Mesenteric fat pad (tissue), 1 donor: ENCODE measurements around the gene WRNIP1. TPM values are rescaled to one million over a fixed set of nuclear protein-coding genes. Genes with fewer than 3 reads are reported as not detected.

Experiments
- DNase-seq: peaks from one replicate; pipeline ENCODE4 v3.0.0-alpha.2; 2020; ENCODE audit warnings: low spot score
- total RNA-seq: library from RNA; stranded (reverse); fragmentation: NEBNext Ultra II Directional; extraction: Animal tissue kit (Norgen Biotek cat#: 25700); gene quantifications from one replicate; pipeline ENCODE4 v1.2.1, GENCODE V29; 2021
- donor health status: DM: yes; HTN: yes; CAD: no.

The WRNIP1 gene
- total RNA-seq, 1 donor from 2014 or later = 24.5 TPM

- no peak for DNase-seq
Observed at GRCh38 chr6:2803731-2804429, 38.7 kb downstream of the WRNIP1 start.

- DNase-seq = no peak
Observed at GRCh38 chr6:2804516-2804915, 39.3 kb downstream of the WRNIP1 start.

- DNase-seq = no peak
Observed at GRCh38 chr6:2805031-2805430, 39.8 kb downstream of the WRNIP1 start.

GRCh38 chr6:2806644-2807043 is 41.5 kb downstream of the WRNIP1 start:
- no peak for DNase-seq

GRCh38 chr6:2807342-2808090 is 42.3 kb downstream of the WRNIP1 start:
- no peak for DNase-seq

GRCh38 chr6:2809015-2809414 is 43.8 kb downstream of the WRNIP1 start:
- DNase-seq = no peak

GRCh38 chr6:2810092-2810671 is 45.0 kb downstream of the WRNIP1 start:
- DNase-seq = no peak

GRCh38 chr6:2812695-2813094 is 47.5 kb downstream of the WRNIP1 start:
- DNase-seq = no peak

GRCh38 chr6:2816158-2816557 is 51.0 kb downstream of the WRNIP1 start:
- no peak for DNase-seq

GRCh38 chr6:2817903-2818443 is 52.8 kb downstream of the WRNIP1 start:
- DNase-seq = no peak

GRCh38 chr6:2818593-2818992 is 53.4 kb downstream of the WRNIP1 start:
- no peak for DNase-seq

GRCh38 chr6:2819115-2819514 is 53.9 kb downstream of the WRNIP1 start:
- DNase-seq = no peak

- DNase-seq = no peak
Observed at GRCh38 chr6:2819978-2820377, 54.8 kb downstream of the WRNIP1 start.

- DNase-seq = no peak
Observed at GRCh38 chr6:2820415-2820814, 55.2 kb downstream of the WRNIP1 start.

- DNase-seq = no peak
Observed at GRCh38 chr6:2821554-2821953, 56.4 kb downstream of the WRNIP1 start.

GRCh38 chr6:2823104-2823850 is 58.1 kb downstream of the WRNIP1 start:
- no peak for DNase-seq

- DNase-seq = no peak
Observed at GRCh38 chr6:2826131-2826530, 60.9 kb downstream of the WRNIP1 start.

GRCh38 chr6:2827142-2827541 is 61.9 kb downstream of the WRNIP1 start:
- no peak for DNase-seq

- no peak for DNase-seq
Observed at GRCh38 chr6:2828629-2829028, 63.4 kb downstream of the WRNIP1 start.

- DNase-seq = no peak
Observed at GRCh38 chr6:2829253-2829652, 64.1 kb downstream of the WRNIP1 start.

GRCh38 chr6:2830183-2830582 is 65.0 kb downstream of the WRNIP1 start:
- DNase-seq = no peak

GRCh38 chr6:2831392-2831791 is 66.2 kb downstream of the WRNIP1 start:
- DNase-seq = no peak
